ENCODE data around the gene ALOX12.

DNA sequence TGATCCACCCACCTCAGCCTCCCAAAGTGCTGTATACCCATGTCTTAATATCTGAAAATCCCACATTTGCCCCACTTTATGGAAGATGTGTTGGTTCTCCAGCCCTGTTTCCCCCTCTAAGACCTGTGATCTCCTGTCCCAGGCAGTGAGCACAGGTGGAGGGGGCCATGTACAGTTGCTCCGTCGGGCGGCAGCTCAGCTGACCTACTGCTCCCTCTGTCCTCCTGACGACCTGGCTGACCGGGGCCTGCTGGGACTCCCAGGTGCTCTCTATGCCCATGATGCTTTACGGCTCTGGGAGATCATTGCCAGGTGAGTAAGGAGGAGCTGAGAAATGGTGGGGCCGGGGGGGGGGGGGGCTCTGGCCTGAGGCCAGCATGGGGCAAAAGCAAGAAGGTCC is 9.9 kb downstream of the ALOX12 start:
- TF ChIP-seq POLR2A (IDR thresholded peaks at IDR 0.05) = no peak
- TF ChIP-seq, protein P1, sequence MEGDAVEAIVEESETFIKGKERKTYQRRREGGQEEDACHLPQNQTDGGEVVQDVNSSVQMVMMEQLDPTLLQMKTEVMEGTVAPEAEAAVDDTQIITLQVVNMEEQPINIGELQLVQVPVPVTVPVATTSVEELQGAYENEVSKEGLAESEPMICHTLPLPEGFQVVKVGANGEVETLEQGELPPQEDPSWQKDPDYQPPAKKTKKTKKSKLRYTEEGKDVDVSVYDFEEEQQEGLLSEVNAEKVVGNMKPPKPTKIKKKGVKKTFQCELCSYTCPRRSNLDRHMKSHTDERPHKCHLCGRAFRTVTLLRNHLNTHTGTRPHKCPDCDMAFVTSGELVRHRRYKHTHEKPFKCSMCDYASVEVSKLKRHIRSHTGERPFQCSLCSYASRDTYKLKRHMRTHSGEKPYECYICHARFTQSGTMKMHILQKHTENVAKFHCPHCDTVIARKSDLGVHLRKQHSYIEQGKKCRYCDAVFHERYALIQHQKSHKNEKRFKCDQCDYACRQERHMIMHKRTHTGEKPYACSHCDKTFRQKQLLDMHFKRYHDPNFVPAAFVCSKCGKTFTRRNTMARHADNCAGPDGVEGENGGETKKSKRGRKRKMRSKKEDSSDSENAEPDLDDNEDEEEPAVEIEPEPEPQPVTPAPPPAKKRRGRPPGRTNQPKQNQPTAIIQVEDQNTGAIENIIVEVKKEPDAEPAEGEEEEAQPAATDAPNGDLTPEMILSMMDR (IDR thresholded peaks at IDR 0.05 in 4 of 5, conservative IDR thresholded peaks at IDR 0.05 in 1 of 5) = no peak

Data from gastrocnemius medialis (tissue), 4 donors.